Rectal smooth muscle tissue (tissue), 1 donor: ENCODE measurements around the gene NPPC.
"Not testable (repeated sequence)": the region's sequence is repeated elsewhere in the genome, so short reads cannot be mapped to it uniquely, and the experiment has no call there.

Source experiments
- H3K27ac ChIP-seq: one replicate; pipeline ENCODE4 v1.7.0; 2013; ENCODE audit warnings: low read depth, low read length, inconsistent platforms
- H3K27me3 ChIP-seq: one replicate; pipeline ENCODE4 v1.7.0; 2013; ENCODE audit warnings: low read length; ENCODE audit not compliant: control insufficient read depth, insufficient read depth
- H3K36me3 ChIP-seq: one replicate; pipeline ENCODE4 v1.7.0; 2013; ENCODE audit warnings: low read length; ENCODE audit not compliant: control insufficient read depth, insufficient read depth
- H3K4me1 ChIP-seq: one replicate; pipeline ENCODE4 v1.7.0; 2013; ENCODE audit warnings: low read length; ENCODE audit not compliant: control insufficient read depth, insufficient read depth
- H3K4me3 ChIP-seq: one replicate; pipeline ENCODE4 v1.7.0; 2013; ENCODE audit warnings: low read length
- H3K9ac ChIP-seq: one replicate; pipeline ENCODE4 v1.7.0; 2013; ENCODE audit warnings: low read length

Gene NPPC

DNA sequence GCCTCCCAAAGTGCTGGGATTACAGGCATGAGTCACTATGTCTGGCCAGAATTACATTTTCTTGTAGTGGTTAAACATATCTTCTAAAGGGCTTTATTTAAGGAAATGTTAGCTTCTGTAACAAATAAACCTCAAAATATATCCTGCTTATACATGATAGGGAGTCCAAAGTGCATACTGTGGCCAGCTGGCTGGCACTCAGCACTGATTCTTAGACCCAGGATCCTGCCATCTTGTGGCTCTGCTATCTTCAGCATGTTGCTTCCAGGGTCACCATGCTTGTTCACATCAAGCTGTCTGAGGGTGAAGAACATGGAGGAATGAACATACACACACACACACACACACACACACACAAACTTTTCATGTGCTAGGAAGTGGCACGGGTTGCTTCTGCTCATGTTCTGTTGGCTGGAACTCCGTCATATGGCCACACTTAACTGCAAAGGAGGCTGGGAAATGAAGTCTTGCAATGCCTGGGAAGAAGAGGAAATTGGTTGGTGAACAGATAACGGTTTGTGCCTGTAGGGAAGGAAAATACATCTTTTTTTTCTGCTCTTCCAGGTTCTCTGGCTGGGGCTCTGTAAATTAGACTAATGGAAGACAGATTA, 40.0 kb downstream of the NPPC start:
- Histone ChIP-seq H3K4me3 (no peak overlapping the region), H3K27ac (no peak overlapping the region), H3K36me3 (no peaks in the 10 kb centered on the region), H3K4me1 (no peaks in the 10 kb centered on the region), H3K9ac (no peak overlapping the region), H3K27me3 (peaks cover 5% of the 10 kb centered on the region)

DNA sequence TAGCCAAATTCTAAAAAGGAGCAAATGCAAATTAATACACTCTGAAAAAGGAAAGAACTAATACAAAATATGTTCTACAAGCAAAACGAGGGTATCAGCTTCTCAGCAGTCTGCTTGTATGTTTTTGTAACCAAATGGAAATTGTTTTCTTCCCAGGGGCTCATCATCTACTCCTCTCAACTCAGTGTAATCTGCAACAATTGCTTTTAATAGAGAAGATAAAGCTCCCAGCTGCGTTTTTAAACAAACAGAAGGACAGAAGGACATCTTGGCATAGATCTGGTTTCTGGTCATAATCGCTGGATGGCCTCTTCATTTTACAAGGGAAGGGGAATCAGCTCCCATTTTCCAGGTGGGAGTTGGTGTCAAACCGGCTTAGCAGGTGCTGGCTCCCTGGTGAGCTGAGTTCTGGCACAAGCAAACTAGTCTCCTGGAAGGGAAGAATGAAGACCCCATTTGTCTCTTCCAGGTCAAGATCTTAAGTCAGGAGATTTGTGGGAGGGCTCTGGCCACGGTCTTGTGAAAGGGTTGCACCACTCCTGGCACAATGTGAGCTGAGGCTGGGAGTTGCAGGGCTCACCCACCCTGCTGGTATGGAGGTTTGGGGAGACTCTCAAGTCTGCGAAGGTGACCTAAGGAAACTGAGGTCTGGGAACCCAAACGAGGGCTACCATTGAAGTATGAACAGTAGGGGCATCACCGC, 41.6 kb downstream of the NPPC start:
- H3K9ac ChIP-seq, result no peak overlapping the region
- H3K4me1 ChIP-seq, result no peaks in the 10 kb centered on the region
- H3K27me3 ChIP-seq, result peaks cover 5% of the 10 kb centered on the region
- H3K4me3 ChIP-seq, result no peak overlapping the region
- H3K27ac ChIP-seq, result no peak overlapping the region
- H3K36me3 ChIP-seq, result no peaks in the 10 kb centered on the region

DNA sequence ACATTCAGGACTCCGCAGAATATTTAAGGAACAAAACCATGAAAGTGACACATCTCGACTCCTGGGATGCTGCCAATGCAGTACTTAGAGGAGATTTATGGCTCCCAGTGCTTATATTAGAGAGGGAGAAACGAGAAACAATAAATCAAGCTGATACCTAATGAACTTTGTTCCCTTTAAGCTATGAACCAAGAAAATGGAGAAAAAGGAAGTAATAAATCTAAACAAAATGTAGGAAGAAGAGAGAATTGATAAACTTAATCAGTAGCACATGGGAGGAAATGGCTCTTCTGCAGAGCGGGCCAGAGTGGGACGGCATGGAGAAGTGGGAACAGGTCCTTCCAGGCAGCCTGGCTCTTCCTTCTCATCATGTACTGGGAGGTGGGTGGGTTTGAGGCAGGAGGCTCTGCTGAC, 42.7 kb downstream of the NPPC start:
- no peak overlapping the region for H3K9ac ChIP-seq
- no peaks in the 10 kb centered on the region for H3K4me1 ChIP-seq
- no peak overlapping the region for H3K4me3 ChIP-seq
- peaks cover 5% of the 10 kb centered on the region for H3K27me3 ChIP-seq
- no peaks in the 10 kb centered on the region for H3K36me3 ChIP-seq
- H3K27ac ChIP-seq, result no peak overlapping the region

DNA sequence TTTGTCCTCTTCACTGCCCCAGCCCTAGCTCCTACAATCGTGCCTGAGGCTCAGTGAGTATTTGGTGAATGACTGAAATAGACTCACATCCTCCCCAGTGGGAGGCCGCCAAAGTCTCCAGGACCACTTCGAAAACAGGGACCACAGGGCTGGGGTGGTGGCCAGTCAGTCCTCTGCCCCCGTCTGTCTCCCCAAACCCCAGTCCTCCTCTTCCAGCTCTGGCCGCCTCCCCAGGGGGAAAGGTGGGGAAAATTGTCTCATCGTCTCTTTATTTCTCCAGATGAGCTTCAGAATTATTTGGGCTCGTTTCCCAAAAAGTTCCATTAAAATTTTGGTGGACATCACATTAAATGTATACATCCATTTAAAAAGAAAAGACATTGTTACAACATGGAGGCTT, 43.5 kb downstream of the NPPC start:
- Histone ChIP-seq H3K36me3 (no peaks in the 10 kb centered on the region), H3K27me3 (peaks cover 5% of the 10 kb centered on the region), H3K9ac (no peak overlapping the region), H3K27ac (no peak overlapping the region), H3K4me1 (no peaks in the 10 kb centered on the region), H3K4me3 (no peak overlapping the region)

DNA sequence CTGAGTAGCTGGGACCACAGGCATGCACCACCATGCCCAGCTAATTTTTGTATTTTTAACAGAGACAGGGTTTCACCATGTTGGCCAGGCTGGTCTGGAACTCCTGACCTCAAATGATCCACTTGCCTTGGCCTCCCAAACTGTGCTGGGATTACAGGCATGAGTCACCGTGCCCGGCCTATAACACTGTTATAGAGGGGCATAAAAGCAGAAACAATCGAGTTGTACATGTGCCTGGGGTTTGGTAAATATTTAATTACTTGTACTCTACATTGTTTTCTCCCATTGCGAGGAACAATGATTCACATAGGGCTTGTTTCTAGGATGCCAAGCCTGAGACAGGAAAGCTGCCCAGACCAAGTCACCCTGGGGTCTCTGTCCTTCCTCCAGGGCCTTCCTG, 45.8 kb downstream of the NPPC start:
- not testable (repeated sequence) for H3K4me3 ChIP-seq, H3K27ac ChIP-seq, H3K27me3 ChIP-seq, H3K36me3 ChIP-seq, H3K9ac ChIP-seq, H3K4me1 ChIP-seq

DNA sequence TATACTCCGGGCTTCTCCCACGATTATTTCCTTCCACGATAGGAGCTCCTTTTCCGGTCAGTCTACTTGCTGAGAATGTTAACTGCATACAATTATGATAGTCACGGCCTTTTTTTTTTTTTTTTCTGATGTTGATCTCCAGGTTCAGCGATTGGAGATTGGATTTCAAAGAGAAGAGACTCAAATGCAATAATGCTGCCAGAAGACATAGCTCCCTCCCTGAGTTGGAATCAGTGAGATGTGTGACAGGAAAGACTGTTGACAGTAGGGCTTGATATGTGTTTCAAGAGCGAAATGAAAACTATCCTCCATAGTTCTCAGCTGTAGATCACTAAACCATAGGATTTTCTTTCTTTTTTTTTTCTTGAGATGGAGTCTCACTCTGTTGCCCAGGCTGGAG, 47.0 kb downstream of the NPPC start:
- no peaks in the 10 kb centered on the region for H3K4me1 ChIP-seq
- H3K27me3 ChIP-seq, result peaks cover 3% of the 10 kb centered on the region
- H3K4me3 ChIP-seq, result no peak overlapping the region
- no peak overlapping the region for H3K27ac ChIP-seq
- H3K36me3 ChIP-seq, result no peaks in the 10 kb centered on the region
- no peak overlapping the region for H3K9ac ChIP-seq

DNA sequence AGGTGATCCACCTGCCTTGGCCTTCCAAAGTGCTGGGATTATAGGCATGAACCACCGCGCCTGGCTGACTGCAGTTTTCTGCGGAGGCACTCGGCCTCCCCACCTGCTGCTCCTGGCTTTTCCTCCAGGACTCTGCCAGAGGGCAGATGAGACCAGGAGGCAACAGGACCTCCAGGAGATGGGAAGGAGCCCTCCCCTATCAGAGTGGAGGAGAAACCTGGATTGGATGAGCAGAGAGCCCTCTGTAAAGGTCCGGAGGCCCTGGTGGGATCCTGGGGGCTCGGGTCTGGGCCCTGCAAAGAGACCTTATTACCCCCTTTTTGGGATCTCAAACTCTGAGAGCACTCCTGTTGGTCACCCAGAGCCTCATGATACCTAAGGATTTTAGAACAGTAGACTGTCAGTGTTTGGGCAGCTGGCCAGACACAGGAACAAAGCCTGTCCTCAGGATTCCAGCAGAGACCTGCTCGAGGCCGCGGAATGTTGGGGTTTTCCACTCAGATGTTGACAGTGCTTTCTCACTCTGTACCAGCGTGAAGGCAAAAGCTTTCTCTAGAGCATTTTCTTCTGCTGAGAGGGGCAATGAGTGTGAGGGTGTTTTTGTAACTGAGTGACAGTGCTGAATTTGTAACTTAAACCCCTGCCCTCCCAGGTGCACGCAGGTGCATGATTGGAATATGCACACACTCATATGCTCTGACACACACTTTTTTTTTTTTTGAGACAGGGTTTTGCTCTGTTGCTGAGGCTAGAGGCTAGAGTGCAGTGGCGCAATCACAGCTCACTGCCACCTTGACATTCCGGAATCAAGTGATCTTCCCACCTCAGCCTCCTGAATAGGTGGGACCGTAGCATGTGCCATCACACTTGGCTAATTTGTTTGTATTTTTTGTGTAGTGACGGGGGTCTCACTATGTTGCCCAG, 48.4 kb downstream of the NPPC start:
- Histone ChIP-seq H3K4me3 (no peak overlapping the region), H3K36me3 (no peaks in the 10 kb centered on the region), H3K4me1 (no peaks in the 10 kb centered on the region), H3K27ac (no peak overlapping the region), H3K9ac (no peak overlapping the region), H3K27me3 (peaks cover 3% of the 10 kb centered on the region)

DNA sequence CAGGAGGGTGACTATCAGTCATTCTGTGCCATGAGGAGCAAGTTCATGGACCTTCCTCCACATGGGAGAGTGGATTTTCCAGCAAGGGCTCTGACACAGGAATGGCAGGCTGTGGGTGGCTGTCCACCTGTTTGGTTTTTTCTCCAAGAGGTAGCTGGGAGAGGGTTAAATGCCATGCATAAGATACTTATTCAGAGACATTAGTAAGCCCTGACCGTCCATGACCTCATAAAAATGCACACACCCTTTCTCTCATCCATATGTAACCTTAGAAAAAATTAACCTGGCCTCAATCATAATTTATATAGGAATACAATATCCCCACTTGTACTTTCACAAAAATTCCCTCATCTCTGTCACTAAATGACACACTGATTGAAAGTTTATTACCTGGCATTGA, 51.3 kb downstream of the NPPC start:
- no peak overlapping the region for H3K4me3 ChIP-seq
- no peaks in the 10 kb centered on the region for H3K4me1 ChIP-seq
- no peak overlapping the region for H3K9ac ChIP-seq
- no peaks in the 10 kb centered on the region for H3K27me3 ChIP-seq
- H3K27ac ChIP-seq, result no peak overlapping the region
- H3K36me3 ChIP-seq, result no peaks in the 10 kb centered on the region
